ENCODE data around the gene RMND5A.

DNA sequence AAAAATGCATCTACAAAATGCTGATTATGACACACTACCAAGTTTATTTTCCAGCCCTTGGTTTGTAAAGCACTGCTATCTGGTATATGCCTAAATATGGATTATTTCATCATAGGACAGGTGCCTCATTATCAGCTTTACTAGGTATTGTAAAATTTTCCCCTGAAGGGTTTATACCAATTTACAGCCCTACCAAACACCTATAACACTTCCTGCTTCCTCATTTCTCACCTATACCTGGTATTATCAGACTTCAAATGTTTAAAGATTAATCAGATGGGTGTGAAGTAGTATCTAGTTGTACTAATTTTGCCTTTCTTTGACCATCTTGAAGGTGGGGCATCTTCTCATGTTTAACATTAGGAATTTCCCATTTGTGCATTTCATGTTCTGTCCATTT is 26.8 kb downstream of the RMND5A start:
- TF ChIP-seq, protein P1, sequence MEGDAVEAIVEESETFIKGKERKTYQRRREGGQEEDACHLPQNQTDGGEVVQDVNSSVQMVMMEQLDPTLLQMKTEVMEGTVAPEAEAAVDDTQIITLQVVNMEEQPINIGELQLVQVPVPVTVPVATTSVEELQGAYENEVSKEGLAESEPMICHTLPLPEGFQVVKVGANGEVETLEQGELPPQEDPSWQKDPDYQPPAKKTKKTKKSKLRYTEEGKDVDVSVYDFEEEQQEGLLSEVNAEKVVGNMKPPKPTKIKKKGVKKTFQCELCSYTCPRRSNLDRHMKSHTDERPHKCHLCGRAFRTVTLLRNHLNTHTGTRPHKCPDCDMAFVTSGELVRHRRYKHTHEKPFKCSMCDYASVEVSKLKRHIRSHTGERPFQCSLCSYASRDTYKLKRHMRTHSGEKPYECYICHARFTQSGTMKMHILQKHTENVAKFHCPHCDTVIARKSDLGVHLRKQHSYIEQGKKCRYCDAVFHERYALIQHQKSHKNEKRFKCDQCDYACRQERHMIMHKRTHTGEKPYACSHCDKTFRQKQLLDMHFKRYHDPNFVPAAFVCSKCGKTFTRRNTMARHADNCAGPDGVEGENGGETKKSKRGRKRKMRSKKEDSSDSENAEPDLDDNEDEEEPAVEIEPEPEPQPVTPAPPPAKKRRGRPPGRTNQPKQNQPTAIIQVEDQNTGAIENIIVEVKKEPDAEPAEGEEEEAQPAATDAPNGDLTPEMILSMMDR (IDR thresholded peaks at IDR 0.05), result no peak
- no peak for TF ChIP-seq ZFX (IDR thresholded peaks at IDR 0.05; ENCODE audit: borderline replicate concordance)
